Karpas-422 (cell line): ENCODE data around the gene CCDC97. TPM values are rescaled to one million over a fixed set of nuclear protein-coding genes. Genes with fewer than 3 reads are reported as not detected.
A peak's percentile ranks its signal among the peaks of the same experiment; 100 is the strongest.

Experiments used
- DNase-seq: peaks from one replicate; pipeline ENCODE4 v3.0.0-alpha.2; 2015
- H2AFZ ChIP-seq: fragments of 200-600 bp; sonication (generic); 2 replicates; pipeline ENCODE4 v1.6.1; 2014; ENCODE audit warnings: antibody characterized with exemption, low read length, mixed read lengths
- H3K27ac ChIP-seq: fragments of 200-600 bp; sonication (generic); 2 replicates; pipeline ENCODE4 v1.5.1; 2014; ENCODE audit warnings: mild to moderate bottlenecking, low read length, moderate library complexity
- H3K27me3 ChIP-seq: fragments of 200-600 bp; sonication (generic); 2 replicates; pipeline ENCODE4 v1.6.1; 2014; ENCODE audit warnings: low read length, mixed read lengths
- H3K36me3 ChIP-seq: fragments of 200-600 bp; sonication (generic); 2 replicates; pipeline ENCODE4 v1.6.1; 2014; ENCODE audit warnings: low read length, mixed read lengths; ENCODE audit not compliant: insufficient read depth
- H3K4me1 ChIP-seq: fragments of 200-600 bp; sonication (generic); 2 replicates; pipeline ENCODE4 v1.6.1; 2014; ENCODE audit warnings: mild to moderate bottlenecking, low read length, mixed read lengths
- H3K4me2 ChIP-seq: fragments of 200-600 bp; sonication (generic); 2 replicates; pipeline ENCODE4 v1.6.1; 2014; ENCODE audit warnings: low read length, low read depth, mild to moderate bottlenecking; ENCODE audit not compliant: poor library complexity, severe bottlenecking
- H3K4me3 ChIP-seq: fragments of 200-600 bp; sonication (generic); 2 replicates; pipeline ENCODE4 v1.5.1; 2014; ENCODE audit warnings: mild to moderate bottlenecking, antibody characterized with exemption, low read length, mixed read lengths
- H3K79me2 ChIP-seq: fragments of 200-600 bp; sonication (generic); 2 replicates; pipeline ENCODE4 v1.6.1; 2014; ENCODE audit warnings: mild to moderate bottlenecking, low read length, mixed read lengths
- H3K9ac ChIP-seq: fragments of 200-600 bp; sonication (generic); 2 replicates; pipeline ENCODE4 v1.6.0; 2014; ENCODE audit warnings: low read length
- H3K9me2 ChIP-seq: fragments of 200-600 bp; sonication (generic), shearing (Covaris generic); replicated peaks from 2 replicates; pipeline ENCODE4 v1.6.0; 2014; ENCODE audit warnings: mild to moderate bottlenecking, low read length, moderate library complexity; ENCODE audit not compliant: insufficient read depth
- H3K9me3 ChIP-seq: fragments of 300-700, 200-600 bp; sonication (generic); 2 replicates; pipeline ENCODE4 v1.6.1; 2014; ENCODE audit warnings: low read length, mixed read lengths
- H4K20me1 ChIP-seq: fragments of 200-600 bp; sonication (generic); 2 replicates; pipeline ENCODE4 v1.6.1; 2014; ENCODE audit warnings: mild to moderate bottlenecking, antibody characterized with exemption, low read length, low read depth; ENCODE audit not compliant: insufficient read depth
- total RNA-seq: library from RNA; depleted of rRNA; stranded (reverse); fragments of >200 nt; shearing (Covaris generic); gene quantifications from 2 replicates; pipeline ENCODE4 v1.2.3, GENCODE V29; 2014; ENCODE audit warnings: low replicate concordance

Gene CCDC97
- total RNA-seq, 1 experiment from 2014 or later, result 15.5 TPM

- Histone ChIP-seq H3K4me1 (peaks cover 33% of the 10 kb centered on the region), H3K9me3 (no peaks in the 10 kb centered on the region), H3K27me3 (no peaks in the 10 kb centered on the region), H3K9me2 (no peaks in the 10 kb centered on the region), H3K36me3 (peaks cover 23% of the 10 kb centered on the region; the same call in 1 of the 2 replicates), H3K4me3 (peak overlapping the region; percentile 87; the same call in 1 of the 2 replicates), H3K27ac (peak overlapping the region; percentile 77), H3K9ac (peak overlapping the region; percentile 87), H3K79me2 (peaks cover 34% of the 10 kb centered on the region), H4K20me1 (no peaks in the 10 kb centered on the region), H3K4me2 (peak overlapping the region; percentile 98), H2AFZ (no peak overlapping the region)
- peak; percentile 92 for DNase-seq
Measured at GRCh38 chr19:41308450-41309179, 1.4 kb upstream of the CCDC97 start.

DNA sequence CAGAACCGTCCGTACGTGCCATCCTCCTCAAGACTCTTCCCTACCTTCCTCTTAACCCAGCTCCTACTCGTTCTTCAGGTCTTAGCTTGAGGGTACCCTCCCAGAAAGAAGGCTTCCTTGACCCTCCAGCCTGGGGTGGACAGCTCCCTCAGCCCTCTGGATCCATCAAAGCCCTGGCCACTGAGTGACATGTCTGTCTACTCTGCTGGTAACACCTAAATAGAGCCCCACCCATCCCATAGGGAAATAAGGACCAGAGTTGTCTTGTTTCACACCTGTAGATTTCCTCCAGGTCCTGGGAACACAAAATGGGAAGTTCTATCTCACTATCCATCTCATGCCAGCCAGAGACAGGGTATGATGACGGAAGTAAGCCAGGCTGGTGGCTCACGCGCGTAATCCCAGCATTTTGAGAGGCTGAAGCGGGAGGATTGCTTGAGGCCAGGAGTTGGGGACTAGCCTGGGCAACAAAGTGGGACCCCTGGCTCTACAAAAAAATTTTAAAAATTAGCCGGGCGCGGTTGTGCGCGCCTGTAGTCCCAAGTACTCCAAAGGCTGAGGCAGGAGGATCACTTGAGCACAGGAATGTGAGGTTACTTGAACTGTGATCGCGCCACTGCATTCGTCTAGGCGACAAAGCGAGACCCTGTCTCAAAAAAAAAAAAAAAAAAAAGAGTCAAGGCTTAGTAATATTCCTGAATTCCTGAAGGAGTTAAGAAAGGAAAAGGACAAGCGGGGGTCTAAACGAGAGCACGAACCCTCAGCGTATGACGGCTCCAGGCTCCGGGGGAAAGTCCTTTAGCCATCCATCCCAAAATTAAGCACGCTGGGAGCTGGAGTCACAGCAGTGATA lies 566 bp upstream of the CCDC97 start:
- peak overlapping the region; percentile 96; the same call in 1 of the 2 replicates for H2AFZ ChIP-seq
- peak overlapping the region; percentile 87 for H3K9ac ChIP-seq
- no peaks in the 10 kb centered on the region for H3K27me3 ChIP-seq
- no peaks in the 10 kb centered on the region for H4K20me1 ChIP-seq
- H3K27ac ChIP-seq, result peak overlapping the region; percentile 77
- H3K79me2 ChIP-seq, result peaks cover 40% of the 10 kb centered on the region
- H3K4me1 ChIP-seq, result peaks cover 33% of the 10 kb centered on the region
- peaks cover 20% of the 10 kb centered on the region; the same call in 1 of the 2 replicates for H3K36me3 ChIP-seq
- peak overlapping the region; percentile 98 for H3K4me2 ChIP-seq
- no peaks in the 10 kb centered on the region for H3K9me2 ChIP-seq
- H3K9me3 ChIP-seq, result no peaks in the 10 kb centered on the region
- H3K4me3 ChIP-seq, result peak overlapping the region; percentile 87
- DNase-seq, result peak; percentile 62

DNA sequence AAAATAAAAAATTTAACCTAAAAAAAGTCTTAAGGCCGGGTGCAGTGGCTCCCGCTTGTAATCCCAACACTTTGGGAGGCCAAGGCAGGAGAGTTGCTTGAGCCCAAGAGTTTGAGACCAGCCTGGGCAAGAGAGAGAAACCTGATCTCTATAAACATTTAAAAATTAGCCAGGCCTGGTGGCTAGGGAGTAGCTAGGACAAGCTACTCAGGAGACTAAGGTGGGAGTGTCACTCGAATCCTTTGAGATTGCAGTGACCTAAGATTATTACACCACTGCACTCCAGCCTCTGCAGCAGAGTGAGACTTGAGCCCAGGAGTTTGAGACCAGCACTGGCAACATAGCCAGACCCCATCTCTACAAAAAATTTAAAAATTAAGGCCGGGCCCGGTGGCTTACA lies 1.1 kb downstream of the CCDC97 start:
- no peak for DNase-seq
- Histone ChIP-seq H3K4me3 (peak overlapping the region; percentile 87), H3K36me3 (peaks cover 21% of the 10 kb centered on the region; the same call in 1 of the 2 replicates), H3K79me2 (peaks cover 42% of the 10 kb centered on the region), H3K27me3 (no peaks in the 10 kb centered on the region), H3K9ac (peak overlapping the region; percentile 87), H3K9me2 (no peaks in the 10 kb centered on the region), H3K27ac (peak overlapping the region; percentile 77), H3K4me1 (peaks cover 33% of the 10 kb centered on the region), H3K4me2 (peak overlapping the region; percentile 98), H3K9me3 (no peaks in the 10 kb centered on the region), H2AFZ (no peak overlapping the region), H4K20me1 (no peaks in the 10 kb centered on the region)

GRCh38 chr19:41311613-41312012 lies 1.6 kb downstream of the CCDC97 start:
- H3K4me1 ChIP-seq, result peaks cover 33% of the 10 kb centered on the region
- peak overlapping the region; percentile 87; the same call in 1 of the 2 replicates for H3K4me3 ChIP-seq
- peak overlapping the region; percentile 98 for H3K4me2 ChIP-seq
- no peak overlapping the region for H2AFZ ChIP-seq
- H3K27me3 ChIP-seq, result no peaks in the 10 kb centered on the region
- no peaks in the 10 kb centered on the region for H4K20me1 ChIP-seq
- H3K79me2 ChIP-seq, result peaks cover 42% of the 10 kb centered on the region
- no peak overlapping the region for H3K27ac ChIP-seq
- H3K36me3 ChIP-seq, result peaks cover 20% of the 10 kb centered on the region; the same call in 1 of the 2 replicates
- DNase-seq, result no peak
- no peaks in the 10 kb centered on the region for H3K9me3 ChIP-seq
- peak overlapping the region; percentile 87 for H3K9ac ChIP-seq
- no peaks in the 10 kb centered on the region for H3K9me2 ChIP-seq

DNA sequence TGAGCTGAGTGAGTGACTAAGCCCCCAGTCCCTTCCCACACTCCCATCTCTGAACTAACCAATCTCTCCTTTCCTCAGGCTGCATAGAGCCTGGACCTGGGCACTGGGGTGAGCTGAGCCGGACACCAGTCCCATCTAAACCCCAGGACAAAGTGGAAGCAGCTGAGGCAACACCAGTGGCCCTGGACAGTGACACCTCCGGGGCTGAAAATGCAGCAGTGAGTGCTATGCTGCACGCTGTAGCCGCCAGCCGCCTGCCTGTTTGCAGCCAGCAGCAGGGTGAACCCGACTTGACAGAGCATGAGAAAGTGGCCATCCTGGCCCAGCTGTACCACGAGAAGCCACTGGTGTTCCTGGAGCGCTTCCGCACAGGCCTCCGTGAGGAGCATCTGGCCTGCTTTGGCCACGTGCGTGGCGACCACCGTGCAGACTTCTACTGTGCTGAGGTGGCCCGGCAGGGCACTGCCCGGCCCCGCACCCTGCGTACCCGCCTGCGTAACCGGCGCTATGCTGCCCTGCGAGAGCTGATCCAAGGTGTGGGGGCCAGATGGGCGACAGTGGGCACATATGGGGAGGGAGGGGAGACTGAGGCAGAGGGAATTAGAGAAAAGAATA lies 6.4 kb downstream of the CCDC97 start:
- Histone ChIP-seq H3K9ac (no peak overlapping the region), H3K79me2 (peaks cover 31% of the 10 kb centered on the region)

DNA sequence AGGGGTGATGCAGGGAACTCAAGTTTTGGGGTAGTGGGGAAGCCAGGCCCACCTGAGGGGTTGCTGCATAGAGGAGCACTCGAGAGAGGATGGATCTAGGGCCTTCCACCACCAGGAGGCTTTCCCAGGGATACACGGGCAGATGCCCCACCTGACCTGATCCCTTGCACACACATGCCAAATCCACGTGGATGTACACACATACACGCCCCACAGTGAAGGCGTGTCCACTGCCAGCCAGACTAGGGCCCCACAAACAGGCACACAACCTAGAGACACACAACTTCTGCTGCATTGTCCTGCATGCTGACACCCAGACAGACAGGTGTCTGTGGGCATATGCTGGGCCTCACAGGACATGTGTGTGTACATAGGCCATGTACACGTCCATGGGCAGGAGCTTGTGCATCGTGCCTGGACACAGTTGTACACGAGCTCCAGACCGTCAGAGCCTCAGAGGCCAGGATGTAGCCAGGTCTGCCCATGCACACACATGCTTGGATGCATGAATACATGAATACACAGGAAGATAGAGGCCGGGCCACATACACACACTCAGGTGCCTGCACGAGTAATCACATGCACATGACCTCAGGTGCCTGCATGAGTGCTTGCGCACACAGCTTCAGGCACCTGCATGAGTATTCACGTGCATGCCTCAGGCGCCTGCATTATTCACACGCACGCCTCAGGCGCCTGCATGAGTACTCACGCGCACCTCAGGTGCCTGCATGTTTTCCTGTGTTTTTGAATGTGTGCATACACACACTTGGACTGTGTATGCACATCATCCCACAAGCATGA lies 8.9 kb downstream of the CCDC97 start:
- Histone ChIP-seq H3K36me3 (peaks cover 3% of the 10 kb centered on the region; the same call in 1 of the 2 replicates), H3K27ac (no peak overlapping the region), H3K9me2 (no peaks in the 10 kb centered on the region), H3K4me2 (no peak overlapping the region), H3K9me3 (no peaks in the 10 kb centered on the region), H3K79me2 (peaks cover 6% of the 10 kb centered on the region; the same call in 1 of the 2 replicates), H3K4me3 (no peak overlapping the region), H2AFZ (no peak overlapping the region), H4K20me1 (no peaks in the 10 kb centered on the region), H3K9ac (no peak overlapping the region), H3K27me3 (no peaks in the 10 kb centered on the region), H3K4me1 (no peaks in the 10 kb centered on the region)
- no peak for DNase-seq

More for the DNA sequence above, 6.4 kb downstream of the CCDC97 start:
- Histone ChIP-seq H2AFZ (no peak overlapping the region), H3K4me2 (no peak overlapping the region), H4K20me1 (no peaks in the 10 kb centered on the region), H3K4me3 (no peak overlapping the region), H3K4me1 (peaks cover 3% of the 10 kb centered on the region), H3K27ac (no peak overlapping the region), H3K36me3 (peaks cover 16% of the 10 kb centered on the region; the same call in 1 of the 2 replicates), H3K27me3 (no peaks in the 10 kb centered on the region), H3K9me2 (no peaks in the 10 kb centered on the region), H3K9me3 (no peaks in the 10 kb centered on the region)
- DNase-seq, result no peak

GRCh38 chr19:41319500-41320184 lies 9.7 kb downstream of the CCDC97 start:
- no peak overlapping the region for H2AFZ ChIP-seq
- peaks cover under 1% of the 10 kb centered on the region; the same call in 1 of the 2 replicates for H3K79me2 ChIP-seq
- H3K27ac ChIP-seq, result no peak overlapping the region
- no peak overlapping the region for H3K4me3 ChIP-seq
- no peaks in the 10 kb centered on the region for H4K20me1 ChIP-seq
- no peaks in the 10 kb centered on the region; the same call in 1 of the 2 replicates for H3K36me3 ChIP-seq
- no peaks in the 10 kb centered on the region for H3K4me1 ChIP-seq
- no peak overlapping the region for H3K9ac ChIP-seq
- H3K9me3 ChIP-seq, result no peaks in the 10 kb centered on the region
- H3K4me2 ChIP-seq, result no peak overlapping the region
- no peaks in the 10 kb centered on the region for H3K9me2 ChIP-seq
- no peaks in the 10 kb centered on the region for H3K27me3 ChIP-seq
- no peak for DNase-seq
